Melanocyte of skin (primary cell): ENCODE results near the gene NGFR. TPM values are rescaled to one million over a fixed set of nuclear protein-coding genes. Genes with fewer than 3 reads are reported as not detected.

Experiments
- small RNA-seq, 2 donors: library from RNA; depleted of rRNA; stranded (forward); fragments of <200 nt; gene quantifications; one replicate each; pipeline ENCODE3, GENCODE V24; 2012
- total RNA-seq, 2 donors: library from RNA; depleted of rRNA; stranded (reverse); fragments of >200 nt; gene quantifications; 2 replicates each; pipeline ENCODE4 v1.2.3, GENCODE V29; 2012

The NGFR gene
- 10 to 100 TPM in 1 of 2 donors, 1 to 10 TPM in 1; 1.7 to 13.3 TPM for total RNA-seq

GRCh38 chr17:49494986-49495841, at the start of gene NGFR:
Gene NGFR, plus strand, starts transcription at chr17:49495293. Its CDS starts 125 bp downstream, at chr17:49495418.

Small RNA genes within 50 kb of the gene (small RNA-seq; reads per million reads assigned to genes)
- 0 reads per million in 2 donors for gene MIR6165

Other genes with a start within 250 kb of the NGFR start
- gene ZNF652, start 133.0 kb upstream of the NGFR start, total RNA-seq: 10 to 100 TPM; 18.9 to 19.3 TPM
- 100 to 1,000 TPM; 132 to 214 TPM for gene PHB1, start 80.4 kb upstream of the NGFR start, total RNA-seq
- 1 to 10 TPM in 1 of 2 donors, under 1 TPM in 1; under 0.01 to 2.4 TPM for gene NXPH3, start 80.6 kb downstream of the NGFR start, total RNA-seq
- gene SPOP, start 182.8 kb downstream of the NGFR start, total RNA-seq: 10 to 100 TPM; 29.3 to 54.7 TPM
- 10 to 100 TPM; 47.8 to 67.6 TPM for gene SLC35B1, start 212.7 kb downstream of the NGFR start, total RNA-seq